GM21381 (cell line): ENCODE data around the gene FBXW11.
"Not testable (repeated sequence)": the region's sequence is repeated elsewhere in the genome, so short reads cannot be mapped to it uniquely, and the experiment has no call there.

Source experiments
- ATAC-seq: cut with Tn5 transposase; IDR thresholded peaks from one replicate; pipeline ENCODE4 v1.9.1; 2021; ENCODE audit warnings: mild to moderate bottlenecking, moderate library complexity; ENCODE audit not compliant: unreplicated experiment

Gene FBXW11

GRCh38 chr5:171915700-171916099 is 90.7 kb downstream of the FBXW11 start:
- ATAC-seq, result not testable (repeated sequence)

- no peak for ATAC-seq
Observed at GRCh38 chr5:171914726-171915338, 91.6 kb downstream of the FBXW11 start.

- no peak for ATAC-seq
Observed at GRCh38 chr5:171913987-171914273, 92.5 kb downstream of the FBXW11 start.

- ATAC-seq, result no peak
Observed at GRCh38 chr5:171911152-171911551, 95.3 kb downstream of the FBXW11 start.

- no peak for ATAC-seq
Observed at GRCh38 chr5:171908638-171909037, 97.8 kb downstream of the FBXW11 start.

GRCh38 chr5:171907725-171908343 is 98.6 kb downstream of the FBXW11 start:
- ATAC-seq, result peak; percentile 57

GRCh38 chr5:171906703-171907590 is 99.5 kb downstream of the FBXW11 start:
- ATAC-seq, result no peak

GRCh38 chr5:171906066-171906570 is 100.3 kb downstream of the FBXW11 start:
- no peak for ATAC-seq

GRCh38 chr5:171904886-171905285 is 101.6 kb downstream of the FBXW11 start:
- no peak for ATAC-seq

GRCh38 chr5:171901764-171902163 is 104.7 kb downstream of the FBXW11 start:
- ATAC-seq, result no peak

- ATAC-seq, result no peak
Observed at GRCh38 chr5:171899792-171900191, 106.6 kb downstream of the FBXW11 start.

GRCh38 chr5:171898879-171899278 is 107.6 kb downstream of the FBXW11 start:
- ATAC-seq, result no peak

GRCh38 chr5:171898386-171898785 is 108.1 kb downstream of the FBXW11 start:
- no peak for ATAC-seq

- ATAC-seq, result no peak
Observed at GRCh38 chr5:171897231-171897630, 109.2 kb downstream of the FBXW11 start.

- ATAC-seq, result no peak
Observed at GRCh38 chr5:171895081-171895480, 111.4 kb downstream of the FBXW11 start.

- no peak for ATAC-seq
Observed at GRCh38 chr5:171893290-171893886, 113.0 kb downstream of the FBXW11 start.

- no peak for ATAC-seq
Observed at GRCh38 chr5:171891595-171891994, 114.8 kb downstream of the FBXW11 start.

- ATAC-seq, result no peak
Observed at GRCh38 chr5:171891150-171891549, 115.3 kb downstream of the FBXW11 start.

- ATAC-seq, result no peak
Observed at GRCh38 chr5:171888051-171888481, 118.4 kb downstream of the FBXW11 start.

GRCh38 chr5:171886037-171886436 is 120.4 kb downstream of the FBXW11 start:
- ATAC-seq, result not testable (repeated sequence)

GRCh38 chr5:171882118-171882517 is 124.3 kb downstream of the FBXW11 start:
- ATAC-seq, result no peak
